Measurements from ENCODE around the gene SLC41A2. TPM values are rescaled to one million over a fixed set of nuclear protein-coding genes. Genes with fewer than 3 reads are reported as not detected.

Gene SLC41A2
- total RNA-seq, 1 experiment from 2014 or later, result 3.8 TPM

- DNase-seq (ENCODE audit: low spot score) (no peak), ATAC-seq (no peak)
- Mint-ChIP-seq H3K27ac (no peak overlapping the region), H3K4me1 (no peaks in the 10 kb centered on the region), H3K36me3 (no peaks in the 10 kb centered on the region), H3K9me3 (no peaks in the 10 kb centered on the region), H3K27me3 (ENCODE audit: low read depth) (no peaks in the 10 kb centered on the region), H3K4me3 (no peak overlapping the region)
- no peak for TF ChIP-seq AR (CRISPR knock-in tag; IDR thresholded peaks at IDR 0.05)
- TF ChIP-seq TEAD4 (CRISPR knock-in tag; IDR thresholded peaks at IDR 0.05), result no peak
- TF ChIP-seq NFE2L1 (CRISPR knock-in tag; IDR thresholded peaks at IDR 0.05), result no peak
- no peak for TF ChIP-seq E2F4 (CRISPR knock-in tag; IDR thresholded peaks at IDR 0.05; ENCODE audit: borderline replicate concordance, low read depth)
- TF ChIP-seq ZNF423 (CRISPR knock-in tag; IDR thresholded peaks at IDR 0.05), result no peak
- no peak for TF ChIP-seq AFF4 (CRISPR knock-in tag; IDR thresholded peaks at IDR 0.05; ENCODE audit: borderline replicate concordance)
- TF ChIP-seq MYBL2 (CRISPR knock-in tag; IDR thresholded peaks at IDR 0.05), result no peak
- no peak for TF ChIP-seq FOXP1 (CRISPR knock-in tag; IDR thresholded peaks at IDR 0.05; ENCODE audit: borderline replicate concordance)
- no peak for TF ChIP-seq MLX (CRISPR knock-in tag; IDR thresholded peaks at IDR 0.05)
- TF ChIP-seq HMGXB4 (CRISPR knock-in tag; IDR thresholded peaks at IDR 0.05), result no peak
- ChIA-PET CTCF (no interaction called here), POLR2A (interaction anchor here (0.6 kb wide), 1 partner anchor 938 kb away, joined by 3 read pairs; no protein-coding TSS in a partner anchor)
Observed at GRCh38 chr12:104935886-104936285, 22.2 kb downstream of the SLC41A2 start.

GRCh38 chr12:104933778-104934177 lies 24.3 kb downstream of the SLC41A2 start:
- no peaks in the 10 kb centered on the region for H3K4me1 Mint-ChIP-seq
- DNase-seq (ENCODE audit: low spot score), result no peak
- TF ChIP-seq E2F4 (CRISPR knock-in tag; IDR thresholded peaks at IDR 0.05; ENCODE audit: borderline replicate concordance, low read depth), result no peak
- TF ChIP-seq HMGXB4 (CRISPR knock-in tag; IDR thresholded peaks at IDR 0.05), result no peak
- no peak for TF ChIP-seq ZNF232 (CRISPR knock-in tag; IDR thresholded peaks at IDR 0.05)
- TF ChIP-seq CREB1 (CRISPR knock-in tag; IDR thresholded peaks at IDR 0.05), result no peak
- TF ChIP-seq EMX1 (CRISPR knock-in tag; IDR thresholded peaks at IDR 0.05), result no peak
- TF ChIP-seq ZNF317 (CRISPR knock-in tag; IDR thresholded peaks at IDR 0.05; ENCODE audit: borderline replicate concordance, low read depth), result no peak
- no peak for TF ChIP-seq SP1 (CRISPR knock-in tag; conservative IDR thresholded peaks at IDR 0.05)
- no peak for TF ChIP-seq ZNF512 (CRISPR knock-in tag; IDR thresholded peaks at IDR 0.05; ENCODE audit: borderline replicate concordance)
- no peak for TF ChIP-seq TP53 (CRISPR knock-in tag; IDR thresholded peaks at IDR 0.05)
- TF ChIP-seq ZBTB21 (CRISPR knock-in tag; IDR thresholded peaks at IDR 0.05; ENCODE audit: borderline replicate concordance), result no peak
- no peak for TF ChIP-seq NFE2L1 (CRISPR knock-in tag; IDR thresholded peaks at IDR 0.05)
- no peaks in the 10 kb centered on the region for H3K9me3 Mint-ChIP-seq
- ChIA-PET POLR2A (no interaction called here), CTCF (no interaction called here)
- no peak overlapping the region for H3K27ac Mint-ChIP-seq
- no peak overlapping the region for H3K4me3 Mint-ChIP-seq
- no peaks in the 10 kb centered on the region for H3K27me3 Mint-ChIP-seq (ENCODE audit: low read depth)
- H3K36me3 Mint-ChIP-seq, result no peaks in the 10 kb centered on the region
- ATAC-seq, result no peak
